ENCODE measurements around the gene TLX1.

The TLX1 gene

GRCh38 chr10:101172741-101173140 lies 41.6 kb downstream of the TLX1 start:
- TF ChIP-seq, protein P1, sequence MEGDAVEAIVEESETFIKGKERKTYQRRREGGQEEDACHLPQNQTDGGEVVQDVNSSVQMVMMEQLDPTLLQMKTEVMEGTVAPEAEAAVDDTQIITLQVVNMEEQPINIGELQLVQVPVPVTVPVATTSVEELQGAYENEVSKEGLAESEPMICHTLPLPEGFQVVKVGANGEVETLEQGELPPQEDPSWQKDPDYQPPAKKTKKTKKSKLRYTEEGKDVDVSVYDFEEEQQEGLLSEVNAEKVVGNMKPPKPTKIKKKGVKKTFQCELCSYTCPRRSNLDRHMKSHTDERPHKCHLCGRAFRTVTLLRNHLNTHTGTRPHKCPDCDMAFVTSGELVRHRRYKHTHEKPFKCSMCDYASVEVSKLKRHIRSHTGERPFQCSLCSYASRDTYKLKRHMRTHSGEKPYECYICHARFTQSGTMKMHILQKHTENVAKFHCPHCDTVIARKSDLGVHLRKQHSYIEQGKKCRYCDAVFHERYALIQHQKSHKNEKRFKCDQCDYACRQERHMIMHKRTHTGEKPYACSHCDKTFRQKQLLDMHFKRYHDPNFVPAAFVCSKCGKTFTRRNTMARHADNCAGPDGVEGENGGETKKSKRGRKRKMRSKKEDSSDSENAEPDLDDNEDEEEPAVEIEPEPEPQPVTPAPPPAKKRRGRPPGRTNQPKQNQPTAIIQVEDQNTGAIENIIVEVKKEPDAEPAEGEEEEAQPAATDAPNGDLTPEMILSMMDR (IDR thresholded peaks at IDR 0.05; ENCODE audit: low read depth, low read length) = no peak
- no peak for DNase-seq (ENCODE audit: extremely low read depth, low read depth)

DNA sequence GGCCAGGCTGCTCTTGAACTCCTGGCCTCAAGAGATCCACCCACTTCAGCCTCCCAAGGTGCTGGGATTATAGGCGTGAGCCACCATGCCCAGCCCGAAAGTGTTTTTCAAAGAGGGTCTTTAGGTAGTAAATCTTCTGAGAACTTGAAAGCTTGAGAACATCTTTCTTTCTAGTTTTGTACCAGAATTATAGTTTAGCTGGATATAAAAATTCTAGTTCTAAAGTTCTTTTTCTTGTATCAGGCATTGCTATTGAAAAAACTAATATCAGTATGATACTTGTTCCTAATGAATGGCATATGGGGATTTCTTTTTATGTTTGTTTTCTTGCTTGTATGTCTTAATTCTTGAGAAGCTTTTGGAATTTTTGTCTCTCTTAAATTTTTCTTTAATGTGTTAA lies 43.2 kb downstream of the TLX1 start:
- TF ChIP-seq, protein P1 (IDR thresholded peaks at IDR 0.05; ENCODE audit: low read depth, low read length) = no peak
- DNase-seq (ENCODE audit: extremely low read depth, low read depth) = no peak

- TF ChIP-seq, protein P1 (IDR thresholded peaks at IDR 0.05; ENCODE audit: low read depth, low read length) = no peak
- DNase-seq (ENCODE audit: extremely low read depth, low read depth) = no peak
Measured at GRCh38 chr10:101176577-101176976, 45.5 kb downstream of the TLX1 start.

DNA sequence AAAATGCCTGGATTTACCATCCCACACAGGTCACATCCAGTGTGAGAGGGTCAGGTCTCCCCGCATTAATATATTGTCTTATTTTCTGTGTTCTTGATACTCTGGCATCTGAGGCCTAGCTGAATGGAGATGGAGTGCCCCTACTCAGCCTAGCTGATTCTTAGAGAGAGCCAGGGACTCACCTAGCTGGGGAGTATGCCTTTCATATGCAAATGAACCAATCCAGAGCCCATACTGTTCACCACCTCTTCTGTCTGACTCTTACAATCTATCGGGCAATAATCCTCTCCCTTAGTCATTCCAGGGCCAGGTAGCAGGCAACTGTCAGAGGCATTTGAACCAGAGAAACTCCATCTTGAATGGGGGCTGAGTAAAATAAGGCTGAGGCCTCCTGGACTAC lies 51.8 kb downstream of the TLX1 start:
- TF ChIP-seq, protein P1 (IDR thresholded peaks at IDR 0.05; ENCODE audit: low read depth, low read length) = no peak
- DNase-seq (ENCODE audit: extremely low read depth, low read depth) = no peak

DNA sequence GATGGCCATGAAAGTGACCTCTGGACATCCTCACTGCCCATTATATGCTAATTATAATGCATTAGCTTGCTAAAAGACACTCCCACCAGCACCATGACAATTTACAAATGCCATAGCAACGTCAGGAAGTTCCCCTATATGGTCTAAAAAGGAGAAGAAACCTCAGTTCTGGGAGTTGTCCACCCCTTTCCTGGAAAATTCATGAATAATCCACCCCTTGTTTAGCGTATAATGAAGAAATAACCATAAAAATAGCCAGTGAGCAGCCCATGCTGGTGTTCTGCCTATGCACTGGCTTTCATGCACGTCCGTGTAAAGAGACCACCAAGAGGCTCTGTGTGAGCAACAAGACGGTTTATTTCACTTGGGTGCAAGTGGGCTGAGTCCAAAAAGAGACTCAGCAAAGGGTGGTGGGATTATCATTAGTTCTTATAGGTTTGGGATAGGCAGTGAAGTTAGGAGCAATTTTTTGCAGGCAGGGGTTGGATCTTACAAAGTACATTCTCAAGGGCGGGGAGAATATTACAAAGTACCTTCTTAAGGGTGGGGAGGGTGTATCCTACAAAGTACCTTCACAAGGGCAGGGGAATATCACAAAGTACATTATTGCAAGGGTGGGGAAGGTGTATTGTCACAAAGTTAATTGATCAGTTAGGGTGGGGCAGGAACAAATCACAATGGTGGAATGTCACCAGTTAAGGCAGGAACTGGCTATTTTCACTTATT lies 52.5 kb downstream of the TLX1 start:
- DNase-seq (ENCODE audit: extremely low read depth, low read depth) = no peak
- TF ChIP-seq, protein P1 (IDR thresholded peaks at IDR 0.05; ENCODE audit: low read depth, low read length) = no peak

Data from AG09319 (cell line).